GM21786 (cell line): Measurements from ENCODE around the gene WDR5.

Source experiments
- ATAC-seq: cut with Tn5 transposase; IDR thresholded peaks from one replicate; pipeline ENCODE4 v1.9.1; 2021; ENCODE audit not compliant: unreplicated experiment

The WDR5 gene

GRCh38 chr9:134172198-134173126 lies 36.6 kb downstream of the WDR5 start:
- no peak for ATAC-seq

- no peak for ATAC-seq
Observed at GRCh38 chr9:134173127-134174072, 37.5 kb downstream of the WDR5 start.

DNA sequence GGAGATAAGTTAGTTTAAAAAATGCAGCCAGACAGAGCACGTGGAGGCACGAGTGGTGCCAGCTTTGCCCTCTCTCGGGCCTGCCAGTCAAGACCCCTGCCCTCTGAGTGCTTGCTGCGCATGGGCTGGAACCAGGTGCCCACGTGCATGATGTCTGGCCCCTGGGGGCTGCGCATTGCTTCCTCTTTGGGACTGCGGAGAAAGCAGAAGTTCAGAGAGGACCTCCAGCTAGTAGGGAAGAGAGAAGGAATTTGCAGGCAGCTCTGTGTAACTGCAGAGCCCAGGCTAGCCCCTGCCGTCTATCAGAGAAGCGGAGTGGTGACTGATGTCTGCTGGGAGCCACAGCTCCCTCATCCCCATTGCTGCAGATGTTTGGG lies 38.2 kb downstream of the WDR5 start:
- ATAC-seq = no peak

DNA sequence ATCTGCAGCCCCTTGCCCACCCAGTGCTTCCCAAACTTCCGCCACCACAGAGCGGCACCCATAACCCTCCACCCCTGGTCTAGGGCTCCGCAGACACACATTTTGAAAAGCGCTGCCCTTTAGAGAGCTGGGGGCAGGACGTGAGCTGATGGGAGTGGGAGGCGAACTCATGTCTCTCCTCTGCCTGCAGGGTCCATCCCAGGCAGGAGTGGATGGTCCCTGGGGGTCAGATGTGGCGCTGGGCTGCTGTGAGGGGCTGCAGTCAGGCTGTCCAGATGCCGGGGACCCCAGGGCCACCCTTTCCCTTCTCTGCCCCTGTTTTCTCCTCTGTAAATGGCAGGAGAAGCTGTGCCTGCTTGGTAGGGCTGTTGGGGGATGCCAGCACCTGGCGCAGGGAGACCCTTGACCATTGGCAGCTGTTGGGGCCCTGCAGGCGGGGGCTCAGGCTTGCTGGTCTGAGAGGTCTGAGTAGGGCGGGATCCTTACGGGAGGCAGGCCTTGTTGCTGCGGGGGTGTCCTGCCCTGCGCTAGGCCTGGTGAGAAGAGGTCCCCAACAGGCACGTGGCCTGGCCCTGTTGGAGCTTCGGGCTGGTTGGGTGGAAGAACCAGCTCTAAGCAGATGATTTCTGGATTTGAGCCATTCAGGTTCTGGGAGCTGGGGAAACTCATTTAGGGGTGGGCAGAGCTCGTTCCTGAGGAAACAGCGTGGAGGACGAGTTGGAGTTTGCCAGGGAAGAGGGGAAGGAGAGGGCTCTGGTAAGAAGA lies 38.8 kb downstream of the WDR5 start:
- ATAC-seq = no peak

DNA sequence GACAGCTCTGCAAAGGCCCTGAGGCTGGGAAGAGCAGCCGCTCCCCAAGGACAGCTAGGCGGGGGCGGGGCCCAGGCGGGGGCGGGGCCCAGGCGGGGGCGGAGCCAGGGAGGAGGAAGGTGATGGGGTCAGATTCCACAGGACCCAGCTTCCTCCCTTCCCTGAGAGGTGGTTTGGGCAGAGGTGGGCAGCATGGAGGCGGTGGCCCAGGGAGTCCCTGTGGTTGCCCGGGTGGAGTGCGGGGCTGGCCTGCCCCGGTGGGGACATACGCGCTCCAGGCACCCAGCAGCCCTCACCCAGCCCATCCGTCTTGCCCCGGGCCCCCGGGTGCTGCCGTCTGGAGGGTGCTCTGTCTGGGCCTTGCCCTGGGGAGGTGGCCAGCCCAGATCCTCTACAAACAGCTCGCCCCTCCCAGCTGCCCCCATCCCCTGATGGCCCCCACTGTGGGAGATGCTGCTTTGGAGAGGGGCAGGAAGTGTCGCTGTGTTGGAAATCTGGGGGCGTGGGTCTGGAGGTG lies 39.5 kb downstream of the WDR5 start:
- no peak for ATAC-seq

DNA sequence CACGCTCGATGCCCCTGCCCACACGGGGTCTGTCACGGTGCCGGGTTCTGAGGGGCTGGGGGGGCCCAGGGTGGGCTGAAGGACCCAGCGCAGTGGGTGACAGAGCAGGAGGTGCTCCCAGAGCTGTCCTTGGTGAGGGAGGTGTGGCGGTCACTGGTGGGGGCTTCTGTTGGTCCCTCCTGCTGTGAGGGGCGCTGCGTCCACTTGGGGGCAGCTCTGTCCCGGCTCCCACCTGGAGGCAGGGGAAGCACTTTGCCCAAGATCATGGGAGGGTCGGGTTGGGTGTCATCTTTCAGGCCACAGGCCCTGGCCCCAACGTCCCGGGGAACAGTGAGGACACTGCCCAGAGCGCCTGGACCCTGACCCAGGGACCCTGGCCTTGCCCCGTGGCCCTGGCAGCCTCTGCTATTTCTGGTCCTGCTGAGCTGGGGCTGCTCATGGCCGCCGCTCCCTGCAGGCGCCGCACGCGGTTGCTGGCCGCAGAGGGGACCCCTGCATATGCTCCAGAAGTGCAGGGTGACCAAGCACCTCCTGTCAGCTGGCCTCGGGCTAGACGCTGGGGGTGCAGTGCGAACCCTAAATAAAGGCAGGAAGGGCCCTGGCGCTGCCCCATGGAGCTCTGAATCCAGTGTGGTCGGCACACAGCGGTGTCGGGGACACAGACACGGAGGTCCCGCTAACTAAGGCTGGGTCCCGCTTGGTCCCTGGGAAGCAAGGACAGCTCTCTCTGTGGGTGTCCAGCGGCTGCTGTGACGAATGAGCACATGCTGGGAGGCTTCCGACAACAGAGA lies 40.1 kb downstream of the WDR5 start:
- no peak for ATAC-seq

- no peak for ATAC-seq
Observed at GRCh38 chr9:134176599-134176968, 40.7 kb downstream of the WDR5 start.

GRCh38 chr9:134177186-134177585 lies 41.3 kb downstream of the WDR5 start:
- no peak for ATAC-seq

GRCh38 chr9:134177624-134178393 lies 41.9 kb downstream of the WDR5 start:
- no peak for ATAC-seq

DNA sequence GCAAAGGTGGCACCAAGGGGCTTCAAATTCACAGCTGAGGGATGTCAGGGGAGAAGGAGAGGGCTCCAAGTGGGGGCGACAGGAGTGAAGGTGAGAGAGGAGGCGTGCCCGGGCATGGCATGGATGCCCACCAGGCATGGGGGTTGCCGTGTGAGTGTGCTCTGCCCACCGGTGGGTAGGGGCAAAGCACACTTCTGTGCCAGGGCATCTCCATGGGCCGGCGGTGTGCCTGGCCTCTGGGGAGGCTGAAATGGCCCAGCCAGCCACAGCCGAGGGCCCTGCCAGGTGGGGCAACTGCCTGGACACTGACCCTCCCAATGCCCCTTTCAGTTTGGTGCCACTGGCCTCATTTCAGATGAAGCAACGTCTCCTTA lies 42.5 kb downstream of the WDR5 start:
- no peak for ATAC-seq

DNA sequence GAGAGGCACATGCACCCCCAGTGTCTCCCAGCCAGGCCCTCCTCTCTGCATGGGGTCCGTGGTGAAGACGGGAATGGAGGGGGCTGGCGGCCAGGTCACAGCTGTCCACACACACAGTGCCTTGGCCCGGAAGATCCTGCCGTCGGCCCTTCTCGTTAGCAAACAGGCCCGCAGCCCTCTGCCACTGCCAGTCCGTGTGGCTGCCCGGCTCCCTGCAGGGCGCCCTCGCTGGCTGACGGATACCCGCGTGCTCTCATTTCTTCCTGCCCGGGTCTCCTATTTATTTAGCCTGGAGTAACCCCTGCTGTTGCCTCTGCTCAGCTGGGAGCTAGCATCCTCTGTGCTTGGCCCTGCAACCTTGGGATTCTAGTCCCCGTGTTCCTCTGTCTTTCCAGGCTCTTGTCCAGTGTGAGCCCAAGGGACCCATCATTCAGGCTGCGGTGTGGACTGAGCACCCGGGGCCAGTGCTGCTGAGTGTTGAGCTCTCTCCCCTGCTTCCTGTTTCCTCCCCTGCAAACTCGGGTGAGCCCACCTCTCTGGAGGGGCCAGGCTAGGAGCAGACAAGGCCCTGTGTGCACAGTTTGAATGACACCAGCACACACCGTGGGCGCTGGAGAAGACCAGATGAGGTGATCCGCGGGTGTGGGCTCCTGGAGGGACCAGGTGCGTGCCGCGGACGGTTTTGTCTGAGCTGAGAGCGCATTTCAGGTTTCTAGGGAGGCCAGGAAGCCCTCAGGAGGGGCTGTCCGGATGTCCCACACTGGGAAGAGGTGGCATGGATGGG lies 43.1 kb downstream of the WDR5 start:
- no peak for ATAC-seq

DNA sequence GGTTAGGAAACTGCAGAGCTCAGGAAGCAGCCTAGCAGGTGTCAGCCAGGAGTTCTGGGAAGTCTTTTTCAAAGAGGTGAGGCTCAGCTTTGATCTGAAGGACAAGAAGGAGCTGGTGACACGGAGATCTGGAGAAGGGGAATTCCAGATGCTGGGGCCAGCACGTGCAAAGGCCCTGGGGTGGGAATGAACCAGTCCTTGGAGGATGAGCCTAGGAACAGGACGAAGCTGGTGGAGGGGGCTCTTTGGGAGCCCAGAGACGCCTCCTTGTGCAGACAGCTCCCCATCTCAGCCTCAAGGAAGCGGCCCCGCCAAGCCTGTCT lies 43.7 kb downstream of the WDR5 start:
- ATAC-seq = no peak

DNA sequence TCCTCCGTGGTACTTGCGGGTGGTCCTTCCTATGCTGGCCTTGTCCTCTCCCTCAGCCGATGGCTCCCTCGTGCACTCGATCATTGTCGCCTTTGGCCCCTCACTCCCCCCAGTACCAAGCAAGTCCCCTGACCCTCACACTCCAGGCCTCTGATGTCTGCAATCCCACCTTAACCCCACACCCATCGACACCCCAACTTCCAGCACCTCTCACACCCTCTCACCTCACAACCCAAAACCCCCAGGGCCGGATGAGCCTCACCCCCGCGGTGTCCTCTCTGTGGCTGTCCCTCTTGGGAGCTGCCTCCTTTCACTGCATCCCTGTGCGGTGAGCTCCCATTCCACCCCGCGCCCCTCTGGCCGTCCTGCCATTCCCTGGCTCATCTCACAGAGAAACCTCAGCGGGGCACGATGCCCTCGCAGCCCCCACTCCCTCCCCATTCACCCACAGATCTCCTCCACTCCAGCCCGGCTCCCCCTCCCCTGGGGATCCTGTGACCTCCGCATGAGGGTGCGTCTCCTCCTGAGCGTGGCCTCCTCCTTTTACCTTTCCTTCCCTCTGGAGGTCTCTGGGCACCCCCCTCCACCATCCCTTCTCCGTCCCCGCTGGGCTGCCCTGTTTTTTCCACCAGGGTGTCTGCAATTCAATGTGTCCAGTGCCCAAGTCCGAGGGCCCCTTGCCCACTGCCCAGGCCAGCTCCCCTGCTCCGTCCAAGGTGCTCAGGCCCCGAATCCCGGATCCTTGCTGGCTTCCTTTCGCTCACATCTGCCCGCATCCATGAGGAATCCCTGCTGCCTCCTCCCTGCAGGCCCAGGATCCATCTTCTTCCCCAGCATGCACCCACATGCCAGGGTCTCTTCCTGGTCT lies 44.3 kb downstream of the WDR5 start:
- ATAC-seq = no peak

DNA sequence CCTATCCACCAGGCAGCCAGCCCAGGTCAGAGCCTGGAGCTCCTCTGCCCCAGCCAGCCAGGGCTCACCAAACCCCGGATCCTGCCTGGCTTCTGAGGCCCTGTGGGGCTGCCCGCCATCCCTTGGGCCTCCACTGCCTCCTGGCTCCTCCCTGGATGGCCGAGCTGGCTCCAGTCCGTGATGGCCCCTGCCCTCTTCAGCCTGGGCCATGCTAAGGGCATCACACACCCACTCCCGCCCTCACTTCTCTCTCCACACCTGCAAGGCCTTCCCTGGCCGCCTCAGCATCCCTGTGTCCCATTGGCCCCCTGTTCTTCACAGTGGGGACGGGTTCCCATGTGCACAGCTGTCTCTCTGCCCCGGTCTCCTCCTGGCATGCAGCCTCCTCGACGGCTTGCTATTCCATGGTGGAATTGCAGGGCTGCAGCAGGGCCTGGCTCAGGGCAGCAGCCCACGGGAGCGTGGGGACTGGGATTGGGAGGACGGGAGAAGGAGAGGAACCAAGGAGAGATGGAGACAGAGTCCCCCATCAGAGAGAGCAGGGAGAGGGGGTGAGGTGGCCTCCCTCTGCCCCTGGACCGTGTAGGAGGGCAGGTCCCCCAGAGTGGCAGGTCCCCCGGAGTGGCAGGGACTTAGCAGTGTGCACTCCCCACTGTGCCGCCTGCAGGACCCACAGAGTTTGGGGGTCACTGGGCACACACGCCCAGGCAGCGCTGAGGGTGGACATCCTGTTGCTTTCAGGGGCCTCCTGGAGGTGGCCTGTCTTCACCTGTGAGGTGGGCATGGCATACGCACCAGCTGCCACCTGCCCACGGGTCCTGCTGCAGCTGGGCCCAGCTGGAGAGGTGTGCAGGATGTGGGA lies 45.1 kb downstream of the WDR5 start:
- ATAC-seq = no peak

- ATAC-seq = no peak
Observed at GRCh38 chr9:134181648-134182034, 45.8 kb downstream of the WDR5 start.

DNA sequence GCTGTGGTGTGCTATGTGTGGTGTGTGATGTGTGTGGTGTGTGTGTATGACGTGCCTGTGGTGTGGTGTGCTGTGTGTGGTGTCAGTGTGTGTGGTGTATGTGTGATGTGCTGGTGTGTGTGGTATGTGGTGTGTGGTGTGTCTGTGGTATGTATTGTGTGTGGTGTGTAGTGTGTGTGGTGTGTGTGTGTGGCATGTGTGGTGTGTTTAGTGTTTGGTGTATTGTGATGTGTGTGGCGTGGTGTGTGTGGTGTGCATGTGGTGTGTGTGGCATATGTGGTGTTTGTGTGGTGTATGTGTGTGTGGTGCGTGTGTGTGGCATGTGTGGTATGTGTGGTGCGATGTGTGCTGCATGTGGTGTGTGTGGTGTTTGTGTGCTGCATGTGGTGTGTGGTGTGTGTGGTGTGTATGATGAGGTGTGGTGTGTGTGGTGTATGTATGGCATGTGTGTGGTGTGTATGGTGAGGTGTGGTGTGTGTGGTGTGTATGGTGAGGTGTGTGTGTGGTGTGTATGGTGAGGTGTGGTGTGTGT lies 46.7 kb downstream of the WDR5 start:
- no peak for ATAC-seq

GRCh38 chr9:134185536-134186011 lies 49.7 kb downstream of the WDR5 start:
- no peak for ATAC-seq
